Measurements from ENCODE around the gene MAD1L1.

DNA sequence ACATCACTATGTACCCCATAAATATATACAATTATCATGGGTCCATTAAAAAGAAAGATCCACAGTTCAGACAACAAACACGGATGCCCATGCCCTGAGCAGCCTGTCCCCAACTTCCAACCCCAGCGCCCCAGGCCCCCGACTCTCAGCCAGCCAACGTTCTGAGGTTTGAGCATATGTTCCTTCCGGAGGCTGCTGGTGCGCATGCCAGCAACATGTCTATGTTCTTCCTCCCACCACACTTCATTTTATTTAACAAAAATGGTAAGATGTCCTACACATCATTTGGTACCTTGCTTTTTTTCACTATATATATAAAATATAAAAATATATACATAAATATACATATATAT lies 250.9 kb downstream of the MAD1L1 start:
- TF ChIP-seq, protein P1, sequence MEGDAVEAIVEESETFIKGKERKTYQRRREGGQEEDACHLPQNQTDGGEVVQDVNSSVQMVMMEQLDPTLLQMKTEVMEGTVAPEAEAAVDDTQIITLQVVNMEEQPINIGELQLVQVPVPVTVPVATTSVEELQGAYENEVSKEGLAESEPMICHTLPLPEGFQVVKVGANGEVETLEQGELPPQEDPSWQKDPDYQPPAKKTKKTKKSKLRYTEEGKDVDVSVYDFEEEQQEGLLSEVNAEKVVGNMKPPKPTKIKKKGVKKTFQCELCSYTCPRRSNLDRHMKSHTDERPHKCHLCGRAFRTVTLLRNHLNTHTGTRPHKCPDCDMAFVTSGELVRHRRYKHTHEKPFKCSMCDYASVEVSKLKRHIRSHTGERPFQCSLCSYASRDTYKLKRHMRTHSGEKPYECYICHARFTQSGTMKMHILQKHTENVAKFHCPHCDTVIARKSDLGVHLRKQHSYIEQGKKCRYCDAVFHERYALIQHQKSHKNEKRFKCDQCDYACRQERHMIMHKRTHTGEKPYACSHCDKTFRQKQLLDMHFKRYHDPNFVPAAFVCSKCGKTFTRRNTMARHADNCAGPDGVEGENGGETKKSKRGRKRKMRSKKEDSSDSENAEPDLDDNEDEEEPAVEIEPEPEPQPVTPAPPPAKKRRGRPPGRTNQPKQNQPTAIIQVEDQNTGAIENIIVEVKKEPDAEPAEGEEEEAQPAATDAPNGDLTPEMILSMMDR (IDR thresholded peaks at IDR 0.05): no peak
- TF ChIP-seq POLR2AphosphoS5 (IDR thresholded peaks at IDR 0.05) (no peak), POLR2A (IDR thresholded peaks at IDR 0.05) (no peak)
